Liver (tissue), 9 donors: ENCODE results near the gene TYMP. TPM values are rescaled to one million over a fixed set of nuclear protein-coding genes. Genes with fewer than 3 reads are reported as not detected.

Experiments
- DNase-seq: peaks from one replicate; pipeline ENCODE4 v3.0.0-alpha.2; 2017; ENCODE audit warnings: low spot score
- H3K27ac ChIP-seq, 2 donors: one replicate each; pipeline ENCODE4 v1.7.0; 2013; ENCODE audit warnings: inconsistent platforms in 2 of 2, low read length in 2 of 2, control low read depth in 1 of 2, low read depth in 1 of 2, mild to moderate bottlenecking in 1 of 2
- H3K27me3 ChIP-seq, 4 donors: one replicate each; pipeline versions ENCODE4 v1.6.1 to v1.7.0; 2013; ENCODE audit warnings: low read length in 3 of 4, inconsistent platforms in 1 of 4, mild to moderate bottlenecking in 1 of 4, moderate library complexity in 1 of 4; ENCODE audit not compliant: control insufficient read depth in 4 of 4, insufficient read depth in 4 of 4
- H3K36me3 ChIP-seq, 4 donors: one replicate each; pipeline versions ENCODE4 v1.6.1 to v1.7.0; 2013; ENCODE audit warnings: low read length in 3 of 4, mild to moderate bottlenecking in 3 of 4, low read depth in 1 of 4, moderate library complexity in 1 of 4; ENCODE audit not compliant: control insufficient read depth in 4 of 4, insufficient read depth in 3 of 4
- H3K4me1 ChIP-seq, 4 donors: one replicate each; pipeline versions ENCODE4 v1.6.1 to v1.7.0; 2013; ENCODE audit warnings: low read length in 3 of 4, mild to moderate bottlenecking in 3 of 4, moderate library complexity in 1 of 4; ENCODE audit not compliant: control insufficient read depth in 4 of 4, insufficient read depth in 4 of 4
- H3K4me3 ChIP-seq, 3 donors: one replicate each; pipeline versions ENCODE4 v1.6.1 to v1.7.0; 2013; ENCODE audit warnings: low read length in 3 of 3, control low read depth in 1 of 3, low read depth in 1 of 3, mild to moderate bottlenecking in 1 of 3
- H3K9ac ChIP-seq, 2 donors: one replicate each; pipeline ENCODE4 v1.7.0; 2013; ENCODE audit warnings: low read length in 2 of 2, mild to moderate bottlenecking in 2 of 2, moderate library complexity in 2 of 2, control low read depth in 1 of 2, low read depth in 1 of 2
- H3K9me3 ChIP-seq, 4 donors: one replicate each; pipeline versions ENCODE4 v1.6.1 to v1.7.0; 2013; ENCODE audit warnings: low read length in 3 of 4; ENCODE audit not compliant: control insufficient read depth in 4 of 4
- ATF3 ChIP-seq: IDR thresholded peaks from 2 replicates; pipeline ENCODE4 v1.6.1; 2016; ENCODE audit warnings: antibody characterized with exemption
- CTCF ChIP-seq: fragments of 150-350 bp; IDR thresholded peaks from 2 replicates; pipeline ENCODE4 v1.5.1; 2017; ENCODE audit warnings: improper control_type of control experiment, low read depth, low read length; ENCODE audit not compliant: missing input control
- EGR1 ChIP-seq, 2 donors: IDR thresholded peaks; 2 replicates each; pipeline ENCODE4 v1.6.1; 2016 to 2018; ENCODE audit warnings: antibody characterized with exemption in 2 of 2, low read depth in 2 of 2
- FOXA1 ChIP-seq: IDR thresholded peaks from 2 replicates; pipeline ENCODE4 v1.6.1; 2016; ENCODE audit warnings: antibody characterized with exemption
- FOXA2 ChIP-seq: IDR thresholded peaks from 2 replicates; pipeline ENCODE4 v1.6.1; 2016; ENCODE audit warnings: antibody characterized with exemption
- GABPA ChIP-seq, 2 donors: IDR thresholded peaks in 1 of 2; conservative IDR thresholded peaks in 1 of 2; 2 replicates each; pipeline ENCODE4 v1.6.1; 2016; ENCODE audit warnings: antibody characterized with exemption in 2 of 2, mild to moderate bottlenecking in 1 of 2, moderate library complexity in 1 of 2
- HNF4G ChIP-seq: IDR thresholded peaks from 2 replicates; pipeline ENCODE4 v1.6.1; 2016; ENCODE audit warnings: antibody characterized with exemption
- MAX ChIP-seq: IDR thresholded peaks from 2 replicates; pipeline ENCODE4 v1.6.1; 2016; ENCODE audit warnings: antibody characterized with exemption
- NR2F2 ChIP-seq: IDR thresholded peaks from 2 replicates; pipeline ENCODE4 v1.6.1; 2016; ENCODE audit warnings: antibody characterized with exemption
- RAD21 ChIP-seq, 2 donors: IDR thresholded peaks; 2 replicates each; pipeline ENCODE4 v1.6.1; 2016; ENCODE audit warnings: antibody characterized with exemption in 2 of 2, mild to moderate bottlenecking in 2 of 2
- REST ChIP-seq: IDR thresholded peaks from 2 replicates; pipeline ENCODE4 v1.6.1; 2016; ENCODE audit warnings: antibody characterized with exemption, mild to moderate bottlenecking
- RXRA ChIP-seq, 2 donors: IDR thresholded peaks; 2 replicates each; pipeline ENCODE4 v1.6.1; 2017 to 2018; ENCODE audit warnings: antibody characterized with exemption in 2 of 2, mild to moderate bottlenecking in 1 of 2
- TAF1 ChIP-seq: conservative IDR thresholded peaks from 2 replicates; pipeline ENCODE4 v1.6.1; 2016; ENCODE audit warnings: antibody characterized with exemption, mild to moderate bottlenecking
- YY1 ChIP-seq: IDR thresholded peaks from 2 replicates; pipeline ENCODE4 v1.6.1; 2016; ENCODE audit warnings: antibody characterized with exemption, mild to moderate bottlenecking
- ZBTB33 ChIP-seq: IDR thresholded peaks from 2 replicates; pipeline ENCODE4 v1.6.1; 2016; ENCODE audit warnings: antibody characterized with exemption
- WGBS: extraction: QIAGEN DNeasy Blood & Tissue Kit; methylation state at CpG from one replicate; pipeline ENCODE4 v1.1.7; 2013; 5-methylcytosine and 5-hydroxymethylcytosine counted together
- polyA plus RNA-seq, 2 donors: library from polyadenylated mRNA; stranded (reverse) in 1 of 2; unstranded in 1 of 2; fragments of 200-250 nt in 1 of 2; fragments of >200 nt in 1 of 2; fragmentation: Nextera tagmentation in 1 of 2; extraction: Ambion mirVana in 1 of 2; gene quantifications; one replicate each; pipeline versions ENCODE4 v1.2.1 to v1.2.3, GENCODE V29; 2013 to 2015
- total RNA-seq, 2 donors: library from RNA; depleted of rRNA; stranded (reverse); fragments of >200 nt; gene quantifications; one replicate each; pipeline ENCODE4 v1.2.3, GENCODE V29; 2014
- donor health status: healthy.
- donor health status: healthy.
- donor health status: healthy.
- donor health status: healthy.
- donor health status: healthy.

The TYMP gene
- total and polyA plus RNA-seq, 4 donors = 34.0 to 109 (median 65.5) TPM

- Histone ChIP-seq H3K4me3 (no peak overlapping the region), H3K27ac (no peak overlapping the region), H3K4me1 (peaks cover 6 to 16% (median 13%) of the 10 kb centered on the region in 4 donors), H3K9ac (no peak overlapping the region), H3K9me3 (no peaks in the 10 kb centered on the region), H3K36me3 (peaks cover 0 to 5% (median under 1%) of the 10 kb centered on the region in 4 donors), H3K27me3 (no peaks in the 10 kb centered on the region)
- no peak for DNase-seq
- 88% methylated on average over 18 of the region's 18 CpGs for WGBS
- no peak for TF ChIP-seq REST
- no peak for TF ChIP-seq HNF4G
- no peak for TF ChIP-seq ZBTB33
- TF ChIP-seq RAD21 (IDR thresholded peaks at IDR 0.05) = no peak
- TF ChIP-seq GABPA (IDR thresholded peaks at IDR 0.05 in 1 of 2, conservative IDR thresholded peaks at IDR 0.05 in 1 of 2) = no peak
- TF ChIP-seq RXRA (IDR thresholded peaks at IDR 0.05) = no peak
- TF ChIP-seq EGR1 (IDR thresholded peaks at IDR 0.05; ENCODE audit: low read depth in 2 of 2) = no peak
- no peak for TF ChIP-seq YY1
- no peak for TF ChIP-seq FOXA1
- TF ChIP-seq TAF1 = no peak
- no peak for TF ChIP-seq ATF3
- no peak for TF ChIP-seq MAX
- no peak for TF ChIP-seq CTCF
- no peak for TF ChIP-seq FOXA2
Observed at GRCh38 chr22:50576806-50577696, 47.2 kb upstream of the TYMP start.

GRCh38 chr22:50576070-50576469 lies 46.3 kb upstream of the TYMP start:
- no peaks in the 10 kb centered on the region for H3K27me3 ChIP-seq
- H3K27ac ChIP-seq = no peak overlapping the region
- peaks cover 0 to 6% (median under 1%) of the 10 kb centered on the region in 4 donors for H3K36me3 ChIP-seq
- H3K9me3 ChIP-seq = no peaks in the 10 kb centered on the region
- DNase-seq = no peak
- H3K4me1 ChIP-seq = peaks cover 0 to 16% (median 8%) of the 10 kb centered on the region in 4 donors
- no peak for TF ChIP-seq HNF4G
- no peak for TF ChIP-seq ZBTB33
- TF ChIP-seq TAF1 = no peak
- peak; percentile 22 for TF ChIP-seq CTCF
- no peak for TF ChIP-seq FOXA2
- TF ChIP-seq RAD21 (IDR thresholded peaks at IDR 0.05) = peak; percentile 64 to 73
- no peak for TF ChIP-seq GABPA (IDR thresholded peaks at IDR 0.05 in 1 of 2, conservative IDR thresholded peaks at IDR 0.05 in 1 of 2)
- no peak for TF ChIP-seq FOXA1
- no peak for TF ChIP-seq NR2F2
- H3K4me3 ChIP-seq = no peak overlapping the region
- 72% methylated on average over 5 of the region's 5 CpGs for WGBS
- no peak overlapping the region for H3K9ac ChIP-seq
